ENCODE results near the gene ABHD16B.
"Not testable (repeated sequence)": the region's sequence is repeated elsewhere in the genome, so short reads cannot be mapped to it uniquely, and the experiment has no call there.

The ABHD16B gene

GRCh38 chr20:63855363-63856097 lies 5.8 kb upstream of the ABHD16B start:
- DNase-seq (ENCODE audit: low read depth): no peak

- DNase-seq (ENCODE audit: low read depth): no peak
These were observed 5.2 kb upstream of the ABHD16B start for GRCh38 chr20:63856098-63856511.

- no peak for DNase-seq (ENCODE audit: low read depth)
These were observed 3.4 kb upstream of the ABHD16B start for GRCh38 chr20:63857764-63858392.

GRCh38 chr20:63858393-63859165 lies 2.7 kb upstream of the ABHD16B start:
- DNase-seq (ENCODE audit: low read depth): no peak

GRCh38 chr20:63859166-63859699 lies 2.1 kb upstream of the ABHD16B start:
- DNase-seq (ENCODE audit: low read depth): no peak

- no peak for DNase-seq (ENCODE audit: low read depth)
These were observed 810 bp upstream of the ABHD16B start for GRCh38 chr20:63860325-63861051.

GRCh38 chr20:63861981-63862901 lies 943 bp downstream of the ABHD16B start:
- no peak for DNase-seq (ENCODE audit: low read depth)

- no peak for DNase-seq (ENCODE audit: low read depth)
These were observed 1.9 kb downstream of the ABHD16B start for GRCh38 chr20:63863021-63863797.

- DNase-seq (ENCODE audit: low read depth): peak; percentile 72
These were observed 2.7 kb downstream of the ABHD16B start for GRCh38 chr20:63863798-63864544.

- DNase-seq (ENCODE audit: low read depth): no peak
These were observed 3.3 kb downstream of the ABHD16B start for GRCh38 chr20:63864545-63864977.

GRCh38 chr20:63864978-63865640 lies 3.8 kb downstream of the ABHD16B start, which contains the start of gene TPD52L2:
Gene TPD52L2, plus strand, starts transcription at chr20:63865270. Its CDS starts 96 bp downstream, at chr20:63865366.
- DNase-seq (ENCODE audit: low read depth): peak; percentile 97

GRCh38 chr20:63867042-63867441 lies 5.7 kb downstream of the ABHD16B start:
- not testable (repeated sequence) for DNase-seq (ENCODE audit: low read depth)

- DNase-seq (ENCODE audit: low read depth): no peak
These were observed 7.0 kb downstream of the ABHD16B start for GRCh38 chr20:63868264-63868663.

GRCh38 chr20:63873477-63873971 lies 12.2 kb downstream of the ABHD16B start:
- peak; percentile 70 for DNase-seq (ENCODE audit: low read depth)

GRCh38 chr20:63874241-63874640 lies 12.9 kb downstream of the ABHD16B start:
- DNase-seq (ENCODE audit: low read depth): not testable (repeated sequence)

- no peak for DNase-seq (ENCODE audit: low read depth)
These were observed 15.3 kb downstream of the ABHD16B start for GRCh38 chr20:63876489-63877036.

GRCh38 chr20:63877755-63878470 lies 16.6 kb downstream of the ABHD16B start:
- DNase-seq (ENCODE audit: low read depth): no peak

Data from stromal cell of bone marrow (primary cell).